Activated CD4-positive, alpha-beta T cell treated with anti-CD3 and anti-CD28 coated beads for 24 hours (primary cell): ENCODE data around the gene TRAPPC5.

Experiments
- DNase-seq, 2 donors: peaks; one replicate each; pipeline ENCODE4 v3.0.0-alpha.2; 2020; ENCODE audit warnings: low read depth in 2 of 2

The TRAPPC5 gene

DNA sequence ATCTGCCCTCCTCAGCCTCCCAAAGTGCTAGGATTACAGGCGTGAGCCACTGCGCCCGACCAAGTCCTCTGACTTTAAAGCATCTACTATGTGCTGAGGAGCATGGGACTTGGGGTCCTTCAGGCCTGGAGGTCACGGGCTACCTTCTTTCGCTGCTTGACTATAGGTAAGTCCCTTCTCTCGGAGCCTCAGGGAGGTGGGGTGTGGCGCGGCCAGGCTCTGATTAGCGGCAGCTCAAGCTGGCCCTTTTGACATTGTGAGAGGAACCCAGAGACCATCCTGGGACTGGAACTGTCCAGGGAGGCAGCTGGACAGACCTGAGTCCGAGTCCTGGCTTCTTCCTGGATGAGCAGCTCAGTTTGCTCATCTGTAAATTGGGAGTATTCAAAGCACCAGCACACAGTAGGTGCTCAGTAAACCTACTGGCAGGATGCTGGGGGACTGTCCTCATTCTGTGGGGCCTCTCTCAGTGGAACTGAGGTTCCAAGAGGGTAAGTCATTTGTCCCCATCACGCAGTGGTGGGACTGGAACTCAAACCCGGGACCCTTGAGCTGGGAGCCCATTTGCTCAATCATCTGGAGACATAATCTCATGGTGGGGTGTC lies 20.5 kb downstream of the TRAPPC5 start:
- no peak for DNase-seq

DNA sequence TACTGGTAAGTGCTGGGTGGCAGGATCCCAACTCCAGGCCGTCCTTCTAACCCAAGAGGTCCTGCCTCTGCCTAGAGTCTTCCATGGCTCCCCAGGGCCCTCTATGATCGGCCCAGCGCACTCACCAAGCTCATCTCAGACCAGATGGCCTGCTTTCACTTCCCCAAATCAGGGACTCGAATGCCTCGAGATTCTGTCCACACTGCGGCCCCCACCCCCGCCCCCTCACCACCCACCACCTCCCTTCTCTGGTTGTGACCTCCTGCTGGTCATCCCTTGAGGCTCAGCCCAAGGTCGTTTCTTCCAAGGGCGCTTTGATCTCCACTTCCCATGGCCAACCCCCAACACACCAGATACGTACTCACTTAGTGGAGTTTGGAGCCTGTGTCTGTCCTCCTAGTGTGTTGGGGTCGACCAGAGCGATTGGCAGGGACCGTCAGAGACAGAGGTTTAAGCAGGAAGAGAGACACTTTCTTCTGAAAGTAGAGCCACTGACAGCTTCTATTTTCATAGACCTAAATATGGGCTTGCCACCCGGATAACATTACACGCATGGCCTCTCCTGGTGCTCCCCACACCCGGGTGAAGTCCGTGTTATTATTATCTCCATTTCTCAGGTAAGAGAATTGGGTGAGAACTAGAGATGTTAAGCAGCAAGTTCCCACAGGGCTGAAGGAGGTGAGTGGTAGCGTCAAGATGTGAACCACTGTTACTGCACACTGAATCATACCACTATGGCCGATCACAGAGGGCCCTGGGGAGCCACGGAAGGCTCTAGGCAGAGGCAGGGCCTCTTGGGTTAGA lies 21.2 kb downstream of the TRAPPC5 start, which contains the start of gene FCER2:
Gene FCER2, minus strand, starts transcription at position 478 of the 804 bp plus-strand sequence. CDS start 2,371 bp downstream, outside the sequence.
- DNase-seq = no peak

DNA sequence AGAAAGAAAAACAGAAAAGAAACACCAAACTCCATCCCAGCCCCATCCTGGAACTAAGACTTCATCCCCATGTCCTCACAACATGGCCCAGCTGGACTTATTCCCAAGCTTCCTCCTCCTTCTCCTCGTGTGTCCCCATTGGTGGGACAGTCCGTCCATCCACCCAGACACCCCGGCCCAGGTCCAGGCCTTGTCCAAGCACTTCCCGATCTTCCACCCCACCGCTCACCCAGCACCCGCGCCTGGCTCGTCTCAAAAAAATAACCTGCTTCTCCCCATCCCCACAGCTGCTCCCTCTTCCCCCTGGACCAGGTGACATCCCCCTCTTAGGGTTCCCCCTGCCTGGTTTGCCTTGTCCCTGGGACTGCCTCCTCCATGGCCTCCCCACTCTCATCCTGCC lies 22.7 kb downstream of the TRAPPC5 start:
- no peak for DNase-seq

DNA sequence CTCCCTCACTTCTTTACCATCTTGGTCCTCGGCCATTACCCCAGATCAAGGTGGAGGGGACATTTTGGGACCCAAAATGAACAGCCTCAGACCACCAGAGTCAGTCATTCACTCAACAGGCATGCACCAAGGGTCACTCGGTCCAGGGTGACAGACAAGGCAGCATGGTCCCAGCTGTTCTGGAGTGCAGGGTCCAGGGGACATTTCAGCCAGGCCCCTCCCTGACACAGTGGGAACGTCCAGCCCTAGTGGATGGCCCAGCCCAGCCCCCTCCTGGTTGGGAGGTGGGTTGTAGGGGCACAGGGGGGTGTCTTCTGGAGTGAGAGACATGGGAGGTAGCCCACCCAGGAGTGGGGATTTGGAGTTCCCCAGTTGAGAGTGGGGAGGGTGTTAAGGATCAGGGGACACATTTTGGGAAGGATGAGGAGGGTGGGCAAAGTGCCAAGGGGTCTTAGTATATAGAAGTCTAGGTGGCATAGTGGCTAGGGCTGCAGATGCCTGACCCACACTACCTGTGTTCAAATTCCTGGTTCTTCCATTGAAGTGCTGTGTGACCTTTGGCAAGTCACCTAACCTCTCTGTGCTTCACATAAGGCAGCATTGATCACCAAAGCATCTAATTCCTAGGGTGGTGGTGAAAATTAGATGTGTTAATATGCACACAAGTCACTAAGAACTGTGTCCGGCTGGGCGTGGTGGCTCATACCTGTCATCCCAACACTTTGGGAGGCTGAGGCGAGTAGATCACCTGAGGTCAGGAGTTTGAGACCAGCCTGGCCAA lies 23.8 kb downstream of the TRAPPC5 start:
- no peak for DNase-seq

DNA sequence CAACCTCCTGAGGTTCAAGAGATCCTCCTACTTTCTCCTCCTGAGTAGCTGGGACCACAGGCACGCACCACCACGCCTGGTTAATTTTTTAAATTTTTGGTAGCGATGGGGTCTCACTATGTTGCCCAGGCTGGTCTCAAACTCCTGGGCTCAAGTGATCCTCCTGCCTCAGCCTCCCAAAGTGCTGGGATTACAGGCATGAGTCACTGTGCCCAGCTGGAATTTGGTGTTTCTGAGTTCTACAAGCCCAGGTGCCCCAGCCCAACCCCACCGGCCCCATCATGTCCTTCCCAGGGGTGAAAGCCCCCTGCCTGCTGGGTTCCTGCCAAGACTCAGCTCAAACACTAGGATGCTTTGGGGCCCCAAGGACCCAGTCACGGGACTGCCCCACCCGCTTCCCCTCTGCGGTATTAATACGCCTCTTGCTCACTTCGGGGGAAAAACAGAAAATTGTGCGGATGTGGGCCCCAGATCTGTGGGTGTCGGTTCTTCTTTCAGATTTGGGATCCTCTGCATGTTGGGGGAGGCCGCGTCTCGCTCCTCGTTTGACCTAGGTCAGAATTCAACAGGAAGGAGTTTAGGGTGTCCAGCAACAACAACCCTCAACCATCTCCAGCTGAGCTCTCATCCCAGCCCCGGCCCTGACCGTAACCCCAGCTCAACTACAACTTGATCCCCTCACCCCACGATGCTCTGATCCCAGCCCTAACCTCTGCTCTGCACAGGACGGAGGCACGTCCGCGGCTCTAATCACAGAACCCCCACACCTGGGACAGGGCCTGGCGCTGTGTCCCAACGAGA lies 25.0 kb downstream of the TRAPPC5 start:
- peak; percentile 60 to 65 for DNase-seq

DNA sequence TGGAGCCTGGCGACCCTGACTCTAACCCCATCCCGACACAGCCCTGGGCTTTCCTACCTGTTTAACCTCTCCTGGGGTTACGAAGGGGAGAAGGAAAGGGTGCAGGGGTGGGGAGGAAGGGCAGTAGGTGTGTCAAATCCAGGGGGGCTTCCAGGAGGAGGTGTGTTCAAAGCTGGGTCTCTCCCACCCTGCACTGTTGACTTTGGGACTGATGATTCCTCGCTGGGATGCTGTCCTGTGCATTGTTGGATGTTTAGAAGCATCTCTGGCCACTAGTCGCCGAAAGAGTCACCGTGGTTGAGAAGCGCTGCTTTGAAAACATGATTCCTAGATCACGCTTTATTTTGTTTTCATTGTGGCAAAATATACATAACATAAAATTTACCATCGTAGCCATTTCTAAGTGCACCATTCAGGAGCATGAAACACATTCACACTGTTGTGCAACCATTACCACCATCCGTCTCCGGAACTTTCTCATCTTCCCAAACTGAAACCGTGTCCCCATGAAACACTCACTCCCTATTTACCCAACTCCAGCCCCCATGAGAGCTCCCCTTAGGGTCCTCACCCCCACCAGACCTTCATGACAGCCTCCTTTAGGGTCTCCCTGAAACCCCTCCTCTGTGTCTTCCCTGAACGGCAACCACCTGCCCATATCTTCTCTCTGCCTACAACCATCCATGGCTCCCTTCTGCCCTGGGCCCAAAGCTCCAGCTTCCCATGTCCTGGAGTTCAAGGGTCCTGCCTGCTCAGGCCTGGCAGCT lies 25.7 kb downstream of the TRAPPC5 start:
- DNase-seq = no peak

DNA sequence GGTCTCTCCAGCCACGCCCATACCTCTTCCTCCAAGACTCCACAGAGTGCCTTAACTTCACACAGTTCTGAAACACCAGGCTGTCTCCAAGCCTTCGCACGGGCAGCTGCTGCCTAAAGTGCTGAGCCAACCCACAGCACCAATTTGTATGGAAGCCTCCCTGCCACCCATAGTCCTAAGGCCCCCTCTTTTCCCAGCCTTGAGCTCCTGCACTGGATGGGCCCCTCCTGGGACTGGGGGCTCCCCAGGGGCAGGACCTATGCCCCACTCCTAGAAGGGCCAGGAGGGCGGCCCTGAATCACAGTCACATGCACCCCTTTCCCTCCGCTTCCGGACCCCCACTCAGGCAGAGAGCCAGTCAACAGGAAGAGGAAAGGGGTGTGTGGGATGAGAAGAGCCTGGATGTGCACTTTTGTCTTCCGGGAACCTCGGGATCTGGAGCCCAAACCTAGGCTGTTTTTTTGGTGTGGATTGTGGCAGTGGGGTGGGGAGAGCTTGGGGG lies 26.4 kb downstream of the TRAPPC5 start:
- no peak for DNase-seq

DNA sequence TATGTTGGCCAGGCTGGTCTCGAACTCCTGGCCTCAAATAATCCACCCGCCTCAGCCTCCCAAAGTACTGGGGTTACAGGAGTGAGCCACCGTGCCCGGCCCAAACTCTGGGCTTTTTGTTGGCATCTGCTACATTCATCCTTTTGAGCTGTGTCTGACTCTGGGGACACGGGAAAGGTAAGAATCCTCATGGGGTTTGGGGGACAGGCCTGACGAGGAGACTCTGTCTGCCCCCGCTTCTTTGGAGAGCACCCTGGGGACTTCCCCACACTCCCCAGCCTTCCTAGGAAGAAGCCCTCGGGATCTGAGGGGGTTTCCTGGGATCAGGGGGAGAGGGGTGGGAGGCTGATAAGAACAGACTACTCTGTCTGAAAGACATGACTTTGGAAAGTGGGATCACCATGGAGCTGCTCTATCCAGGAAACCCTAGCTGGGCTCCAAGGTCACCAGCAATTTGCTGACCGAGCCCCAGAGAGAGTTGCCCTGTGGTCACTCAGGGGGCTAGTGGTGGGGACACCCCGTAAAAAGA lies 29.4 kb downstream of the TRAPPC5 start:
- DNase-seq = no peak

DNA sequence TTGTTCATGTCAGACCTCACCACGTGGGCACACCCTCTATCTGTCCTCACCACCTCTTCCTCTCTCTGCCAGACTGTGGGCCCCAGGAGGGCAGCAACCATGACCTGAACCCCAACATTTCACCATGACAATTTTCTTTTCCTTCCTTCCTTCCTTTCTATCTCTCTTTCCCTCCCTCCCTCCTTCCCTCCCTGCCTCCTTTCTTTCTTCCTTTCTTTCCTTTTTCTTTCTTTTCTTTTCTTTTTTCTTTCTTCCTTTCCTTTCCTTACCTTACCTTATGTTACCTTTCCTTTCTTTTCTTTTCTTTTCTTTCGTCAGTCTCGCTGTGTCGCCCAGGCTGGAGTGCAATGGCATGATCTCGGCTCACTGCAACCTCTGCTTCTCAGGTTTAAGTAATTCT lies 30.0 kb downstream of the TRAPPC5 start:
- DNase-seq = no peak

DNA sequence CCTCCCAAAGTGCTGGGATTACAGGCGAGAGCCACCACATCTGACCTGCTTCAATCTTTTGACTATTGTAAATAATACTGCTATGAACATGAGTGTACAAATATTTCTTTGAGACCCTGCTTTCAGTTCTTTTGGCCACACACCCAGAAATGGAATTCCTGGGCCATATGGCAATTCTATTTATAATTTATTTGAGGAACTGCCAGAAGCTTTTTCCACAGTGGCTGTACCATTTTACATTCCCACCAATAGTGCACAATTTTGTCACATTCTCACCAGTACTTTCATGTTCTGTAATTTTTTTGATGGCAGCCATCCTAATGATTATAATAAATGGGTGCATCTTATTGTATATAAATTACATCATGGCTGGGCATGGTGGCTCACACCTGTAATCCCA lies 35.0 kb downstream of the TRAPPC5 start:
- DNase-seq = no peak

DNA sequence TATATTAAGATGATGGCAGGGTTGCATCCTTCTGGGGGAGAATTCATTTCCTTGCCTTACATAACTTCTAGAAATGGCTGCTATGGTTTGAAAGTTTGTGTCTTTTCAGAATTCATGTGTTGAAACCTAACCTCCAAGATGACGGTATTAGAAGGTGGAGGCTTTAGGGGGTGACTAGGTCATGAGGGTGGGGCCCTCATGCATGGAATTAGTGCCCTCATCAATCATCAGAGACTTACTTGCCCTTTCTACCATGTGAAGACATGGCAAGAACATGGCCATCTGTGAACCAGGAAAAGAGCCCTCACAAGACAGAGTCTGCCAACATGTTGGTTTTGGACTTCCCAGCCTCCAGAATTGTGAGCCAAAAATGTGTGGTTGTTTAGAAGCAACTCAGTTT lies 36.1 kb downstream of the TRAPPC5 start:
- DNase-seq = no peak

DNA sequence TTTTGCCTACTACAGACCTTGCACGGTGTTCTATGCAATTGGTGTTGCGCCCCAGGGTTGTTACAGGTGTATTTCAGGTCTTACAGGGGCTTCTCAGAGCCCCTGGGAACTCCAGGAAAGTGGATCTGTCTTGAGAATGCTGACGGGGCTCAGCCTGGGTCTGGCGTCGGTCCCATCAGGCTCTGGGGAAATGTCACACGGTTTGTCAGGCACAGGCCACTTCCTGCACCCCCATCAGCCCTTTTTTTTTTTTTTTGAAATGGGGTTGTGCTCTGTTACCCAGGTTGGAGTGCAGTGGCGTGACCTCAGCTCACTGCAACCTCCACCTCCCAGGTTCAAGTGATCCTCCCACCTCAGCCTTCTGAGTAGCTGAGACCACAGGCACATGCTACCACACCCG lies 38.0 kb downstream of the TRAPPC5 start:
- DNase-seq = no peak

DNA sequence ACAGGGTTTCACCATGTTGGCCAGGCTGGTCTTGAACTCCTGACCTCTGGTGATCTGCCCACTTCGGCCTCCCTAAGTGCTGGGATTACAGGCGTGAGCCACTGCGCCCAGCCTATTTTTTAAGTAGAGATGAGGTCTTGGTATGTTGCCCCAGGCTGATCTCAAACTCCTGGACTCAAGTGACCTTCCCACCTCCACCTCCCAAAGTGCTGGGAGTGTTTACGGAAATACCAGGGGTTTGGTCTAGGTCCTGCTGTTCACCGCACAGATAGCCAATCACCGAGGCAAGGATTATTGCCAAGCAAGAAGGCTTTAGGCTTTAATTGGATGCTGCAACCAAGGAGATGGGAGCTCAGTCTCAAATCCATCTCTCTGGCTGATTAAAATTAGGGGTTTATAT lies 39.7 kb downstream of the TRAPPC5 start:
- DNase-seq = no peak

DNA sequence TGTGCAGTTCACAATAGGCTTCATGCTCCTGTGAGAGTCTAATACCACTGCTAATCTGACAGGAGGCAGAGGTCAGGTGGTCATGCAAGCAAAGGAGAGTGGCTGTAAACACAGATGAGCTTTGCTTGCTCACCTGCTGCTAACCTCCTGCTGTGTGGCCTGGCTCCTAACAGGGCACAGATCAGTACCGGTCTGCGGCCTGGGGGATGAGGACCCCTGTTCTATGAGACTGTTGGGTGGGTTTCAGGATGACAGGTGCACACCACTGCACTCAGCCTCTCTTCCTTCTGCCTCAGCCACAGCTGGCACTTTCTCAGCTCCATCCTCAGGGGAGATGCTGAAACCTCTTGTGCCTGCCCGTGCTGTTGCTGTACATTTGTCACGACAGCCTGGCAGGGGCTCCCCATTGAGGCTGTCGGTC lies 41.6 kb downstream of the TRAPPC5 start:
- DNase-seq = no peak

DNA sequence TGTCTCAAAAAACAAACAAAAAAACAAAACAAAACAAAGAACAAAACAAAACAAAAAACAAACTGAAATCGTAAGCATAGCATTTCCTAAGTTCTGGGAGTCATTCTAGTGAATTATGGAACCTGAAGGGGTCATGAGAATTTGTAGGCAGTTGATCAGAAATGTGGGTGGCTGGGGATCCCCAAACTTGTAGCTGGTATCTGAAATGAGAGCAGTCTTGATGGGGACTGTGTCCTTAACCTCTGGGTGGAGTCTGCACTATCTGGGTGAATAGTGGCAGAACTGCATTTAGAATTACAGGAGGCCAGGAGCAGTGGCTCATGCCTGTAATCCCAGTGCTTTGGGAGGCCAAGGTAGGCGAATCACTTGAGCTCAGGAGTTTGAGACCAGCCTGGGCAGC lies 45.2 kb downstream of the TRAPPC5 start:
- DNase-seq = no peak

DNA sequence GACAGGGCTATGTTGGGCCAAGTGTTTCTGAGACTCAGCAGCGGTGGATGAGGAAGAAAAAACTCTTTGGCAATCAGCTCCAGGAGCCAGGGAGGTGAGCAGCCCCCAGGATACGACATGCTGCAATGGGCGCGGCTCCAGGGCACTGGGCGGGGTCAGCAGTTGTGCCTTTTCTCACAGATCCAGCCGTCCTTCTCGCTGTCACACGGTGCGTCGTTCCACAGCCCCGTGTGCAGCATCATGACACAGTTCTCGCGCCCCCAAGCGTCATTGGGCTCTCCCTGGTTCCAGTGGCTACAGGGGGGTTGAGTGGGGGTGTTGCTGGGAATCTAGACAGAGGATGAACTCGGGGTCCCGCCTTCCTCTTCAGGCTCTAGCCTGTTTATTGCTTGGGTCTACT lies 48.6 kb downstream of the TRAPPC5 start:
- no peak for DNase-seq

DNA sequence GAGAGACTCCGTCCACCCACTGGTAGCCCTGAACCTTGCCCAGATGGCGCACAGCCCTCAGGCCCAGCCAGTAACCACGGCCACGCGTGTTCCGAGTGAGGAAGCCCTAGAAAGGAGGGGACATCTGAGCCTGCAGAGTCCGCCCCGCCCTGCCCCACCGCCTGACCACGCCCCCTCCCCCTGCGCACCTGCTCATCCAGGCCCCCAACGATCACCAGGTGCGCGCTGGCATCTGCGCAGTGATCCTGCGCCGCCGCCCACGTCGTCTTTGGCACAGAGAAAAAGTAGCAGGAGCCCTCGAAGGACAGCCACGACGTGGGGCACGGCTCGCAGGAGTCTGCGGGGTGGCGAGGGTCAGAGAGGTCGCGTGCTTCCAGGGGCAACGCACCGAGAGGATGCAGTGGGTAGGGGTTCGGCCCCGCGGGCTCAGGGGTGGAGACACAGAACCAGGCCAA lies 49.2 kb downstream of the TRAPPC5 start:
- DNase-seq = no peak

DNA sequence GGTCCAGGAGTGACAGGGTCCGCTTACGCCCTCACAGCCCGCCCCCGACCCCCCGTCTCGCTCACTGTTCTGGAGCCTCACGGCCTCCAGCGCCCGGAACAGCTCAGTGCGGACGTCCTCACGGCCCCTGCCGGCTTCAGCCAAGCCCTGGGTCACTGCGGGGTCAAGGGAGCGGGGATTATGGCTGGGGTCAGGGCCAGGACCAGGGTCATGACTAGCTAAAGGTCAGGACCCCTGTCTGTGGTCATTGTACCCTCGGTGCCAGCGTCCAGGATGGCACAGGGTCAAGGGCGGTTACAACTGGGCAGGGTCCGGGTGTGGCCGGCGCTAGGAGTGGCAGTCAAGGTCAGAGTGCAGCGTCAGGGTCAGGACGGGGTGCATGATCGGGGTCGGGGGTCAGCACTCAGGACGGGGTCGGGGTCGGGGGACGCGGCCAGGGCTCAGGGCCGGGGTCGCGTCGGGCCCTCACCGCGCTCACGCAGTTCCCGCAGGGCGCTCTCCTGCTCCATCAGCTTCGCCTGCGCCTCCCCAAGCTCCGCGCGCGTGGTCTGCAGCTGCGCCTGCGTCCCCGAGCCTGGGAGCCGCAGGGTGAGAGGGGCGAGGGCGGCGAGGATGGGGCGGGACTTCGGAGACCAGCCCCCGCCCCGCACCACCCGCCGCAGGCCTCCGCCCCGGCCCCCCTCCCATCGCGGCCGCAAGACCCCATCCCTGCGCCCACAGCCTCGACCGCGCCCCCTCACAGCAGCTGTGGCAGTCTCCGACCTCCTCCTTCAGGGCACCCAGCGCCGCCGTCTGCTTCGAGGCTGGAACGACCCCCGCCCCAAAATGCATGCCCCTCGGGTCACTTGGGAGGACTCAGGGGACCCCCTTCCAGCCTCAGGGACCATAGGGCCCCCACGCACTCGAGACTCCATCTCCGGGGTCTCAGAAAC lies 49.9 kb downstream of the TRAPPC5 start:
- DNase-seq = no peak

DNA sequence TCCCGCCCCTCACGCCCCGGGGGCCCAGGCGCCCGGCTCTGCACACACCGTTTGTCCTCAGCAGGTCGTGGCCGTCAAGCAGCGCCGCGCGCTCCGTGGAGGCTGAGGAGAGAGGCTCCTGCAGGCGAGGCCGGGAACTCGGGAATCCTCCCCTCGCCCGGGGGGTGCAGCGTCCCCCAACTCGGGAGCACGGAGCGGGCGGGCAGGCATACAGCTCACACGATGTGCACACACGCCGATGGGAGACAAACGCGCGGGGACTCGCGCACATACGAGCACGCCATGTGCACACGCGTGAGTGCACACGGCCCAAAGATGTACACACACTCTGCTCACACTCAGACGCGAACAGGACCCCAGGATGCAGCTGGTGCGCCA lies 50.6 kb downstream of the TRAPPC5 start:
- DNase-seq = no peak
